Stimulated activated naive B cell treated with anti-CD40 and anti-IgM and Interleukin-4, amounts not matched to agents 10 μg/mL and 1 μg/mL and 100 μg/mL, for 72 hours (primary cell): ENCODE measurements around the gene RASA4B.
"Not testable (repeated sequence)": the region's sequence is repeated elsewhere in the genome, so short reads cannot be mapped to it uniquely, and the experiment has no call there.

Experiments used
- ATAC-seq, 2 donors: fragments of 150-1000 bp; cut with Tn5 transposase; replicated peaks; 2 replicates each; pipeline ENCODE4 v1.10.0; 2021; ENCODE audit warnings: moderate library complexity in 1 of 2
- DNase-seq: peaks from one replicate; pipeline ENCODE4 v3.0.0; 2021
- H3K27ac Mint-ChIP-seq: one replicate; pipeline ENCODE4 v1.8.0; 2022; ENCODE audit warnings: mild to moderate bottlenecking, mixed read lengths
- H3K27me3 Mint-ChIP-seq, 2 donors: one replicate each; pipeline ENCODE4 v1.8.0; 2022; ENCODE audit warnings: mixed read lengths in 2 of 2
- H3K36me3 Mint-ChIP-seq, 2 donors: one replicate each; pipeline ENCODE4 v1.8.0; 2022; ENCODE audit warnings: mixed read lengths in 2 of 2, mild to moderate bottlenecking in 1 of 2
- H3K4me1 Mint-ChIP-seq, 2 donors: one replicate each; pipeline ENCODE4 v1.8.0; 2022; ENCODE audit warnings: mixed read lengths in 2 of 2, mild to moderate bottlenecking in 1 of 2
- H3K4me3 Mint-ChIP-seq, 2 donors: one replicate each; pipeline ENCODE4 v1.8.0; 2022; ENCODE audit warnings: mild to moderate bottlenecking in 2 of 2, mixed read lengths in 2 of 2, moderate library complexity in 1 of 2
- H3K9me3 Mint-ChIP-seq, 2 donors: one replicate each; pipeline ENCODE4 v1.8.0; 2022; ENCODE audit warnings: mixed read lengths in 2 of 2, mild to moderate bottlenecking in 1 of 2

RASA4B gene

DNA sequence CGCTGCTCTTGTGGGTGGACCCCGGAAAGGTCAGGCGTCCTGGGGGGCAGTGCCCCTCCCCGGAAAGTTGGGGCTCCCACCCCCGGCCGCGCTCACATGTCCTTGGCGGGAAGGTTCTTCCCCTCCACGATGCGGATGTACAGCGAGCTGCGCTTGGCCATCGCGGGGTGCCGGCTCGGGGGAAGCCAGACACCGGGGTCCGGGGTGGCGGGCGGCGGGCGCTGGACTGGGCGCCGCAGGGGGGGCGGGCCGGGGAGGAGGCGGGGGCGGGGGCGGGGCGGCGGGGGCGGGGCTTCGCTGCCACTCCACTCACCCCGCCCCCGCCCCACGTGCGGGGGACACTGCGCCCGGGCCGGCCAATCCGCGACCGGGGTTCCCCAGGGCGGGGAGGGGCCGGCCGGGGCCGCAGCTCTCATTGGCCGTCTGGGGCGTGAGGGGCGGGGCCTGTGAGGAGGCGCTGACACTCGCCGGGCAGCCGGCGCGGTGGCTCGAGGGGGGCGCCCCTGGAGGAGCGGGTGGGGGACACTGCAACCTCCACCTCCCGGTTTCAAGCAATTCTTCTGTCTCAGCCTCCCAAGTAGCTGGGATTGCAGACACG is at the start of gene RASA4B:
RASA4B (minus strand) TSS at position 228 of the 598 bp plus-strand sequence; CDS start at position 161, 67 bp downstream.
- H3K27me3 Mint-ChIP-seq, H3K36me3 Mint-ChIP-seq, H3K9me3 Mint-ChIP-seq, H3K27ac Mint-ChIP-seq, DNase-seq, H3K4me1 Mint-ChIP-seq: not testable (repeated sequence)
- ATAC-seq, result peak; percentile 70 to 81
- H3K4me3 Mint-ChIP-seq, result peak within 1 kb of the TSS; percentile 52 to 56

DNA sequence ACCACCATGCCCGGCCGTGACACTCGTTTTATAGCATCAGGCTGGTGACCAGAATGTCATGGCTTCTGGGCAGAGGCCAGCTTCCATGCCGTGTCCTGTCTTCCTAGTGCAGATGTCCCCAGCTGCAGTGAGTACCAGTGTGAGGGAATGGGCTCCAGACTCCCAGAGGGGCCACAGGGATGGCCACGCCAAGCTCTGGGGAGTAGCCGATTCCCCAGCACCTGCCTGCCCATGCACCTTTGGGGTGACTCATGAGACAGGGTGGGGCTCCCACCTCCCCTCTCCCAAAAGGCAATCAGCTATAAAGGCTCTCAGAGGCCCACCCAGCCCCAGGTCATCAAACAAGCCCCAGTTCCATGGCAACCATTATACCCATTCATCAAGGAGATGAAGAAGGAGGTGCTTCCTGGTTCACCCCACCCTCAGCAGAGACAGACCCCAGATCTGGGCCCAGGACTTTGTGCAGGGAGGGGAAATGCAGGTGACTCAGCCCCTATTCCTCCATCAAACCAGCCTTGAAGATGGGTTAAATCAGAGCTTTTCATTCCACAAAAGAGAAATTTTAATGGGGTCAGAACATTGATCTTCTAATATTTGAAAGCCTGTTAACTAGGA is 33.3 kb upstream of the RASA4B start, which contains the start of gene SPDYE2:
SPDYE2 (plus strand) TSS at position 419 of the 615 bp plus-strand sequence. CDS start 2,030 bp downstream, outside the sequence.
- H3K9me3 Mint-ChIP-seq, H3K36me3 Mint-ChIP-seq, H3K4me1 Mint-ChIP-seq, H3K27ac Mint-ChIP-seq, DNase-seq, H3K4me3 Mint-ChIP-seq, ATAC-seq, H3K27me3 Mint-ChIP-seq: not testable (repeated sequence)

DNA sequence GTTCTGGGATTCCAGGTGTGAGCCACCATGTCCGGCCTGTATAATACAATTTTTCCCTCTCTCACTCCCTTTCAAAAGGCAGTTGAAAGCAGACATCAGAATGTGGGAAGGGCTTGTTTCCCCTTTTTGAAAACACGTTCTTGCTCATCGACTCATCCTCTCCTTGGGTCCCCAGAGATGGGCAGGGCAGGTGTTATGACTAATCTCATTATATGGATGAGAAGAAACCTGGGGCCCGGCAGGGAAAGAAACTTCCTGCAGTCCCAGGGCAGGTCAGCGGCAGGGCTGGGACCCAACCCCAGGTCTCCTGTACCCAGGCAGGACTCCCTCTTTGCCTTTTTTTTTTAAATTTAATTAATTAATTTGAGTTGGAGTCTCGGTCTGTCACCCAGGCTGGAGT is 28.8 kb upstream of the RASA4B start:
- not testable (repeated sequence) for H3K27me3 Mint-ChIP-seq, H3K4me3 Mint-ChIP-seq, H3K4me1 Mint-ChIP-seq, H3K36me3 Mint-ChIP-seq, H3K9me3 Mint-ChIP-seq, H3K27ac Mint-ChIP-seq, DNase-seq
- peak; percentile 95 to 96 for ATAC-seq

DNA sequence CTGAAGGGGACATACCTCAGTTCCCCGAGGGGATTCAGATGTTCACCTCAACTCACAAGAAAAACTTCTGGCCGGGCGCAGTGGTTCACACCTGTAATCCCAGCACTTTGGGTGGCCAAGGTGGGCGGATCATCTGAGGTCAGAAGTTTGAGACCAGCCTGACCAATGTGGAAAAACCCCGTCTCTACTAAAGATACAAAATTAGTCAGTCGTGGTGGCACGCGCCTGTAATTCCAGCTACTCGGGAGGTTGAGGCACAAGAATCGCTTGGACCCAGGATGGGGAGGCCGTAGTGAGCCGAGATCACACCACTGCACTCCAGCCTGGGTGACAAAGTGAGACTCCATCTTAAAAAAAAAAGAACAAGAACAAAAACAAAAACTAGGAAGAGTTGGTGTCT is 27.7 kb upstream of the RASA4B start:
- not testable (repeated sequence) for H3K9me3 Mint-ChIP-seq, DNase-seq, ATAC-seq, H3K27ac Mint-ChIP-seq, H3K4me1 Mint-ChIP-seq, H3K36me3 Mint-ChIP-seq, H3K27me3 Mint-ChIP-seq, H3K4me3 Mint-ChIP-seq

DNA sequence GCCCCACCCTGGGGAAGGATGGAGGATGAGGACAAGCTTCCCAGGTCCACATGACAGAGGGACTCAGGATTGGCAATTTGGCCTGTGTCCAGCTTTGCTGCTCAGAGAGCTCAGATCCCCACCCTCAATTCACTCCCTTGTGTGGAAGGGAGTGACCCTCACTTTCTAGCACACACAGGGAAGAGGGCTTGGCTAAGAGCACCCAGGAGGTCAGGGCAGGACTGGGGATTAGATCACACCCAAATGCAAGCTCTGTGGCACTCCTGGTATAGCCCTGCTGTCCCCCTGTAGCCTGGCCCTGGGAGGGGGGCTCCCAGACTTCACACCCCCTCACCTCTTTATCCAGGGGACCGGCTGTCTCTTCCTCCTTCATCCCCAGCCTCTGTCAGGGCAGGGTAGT is 26.8 kb upstream of the RASA4B start:
- not testable (repeated sequence) for DNase-seq, H3K4me1 Mint-ChIP-seq, H3K4me3 Mint-ChIP-seq, H3K27me3 Mint-ChIP-seq, H3K9me3 Mint-ChIP-seq, H3K27ac Mint-ChIP-seq, H3K36me3 Mint-ChIP-seq, ATAC-seq

DNA sequence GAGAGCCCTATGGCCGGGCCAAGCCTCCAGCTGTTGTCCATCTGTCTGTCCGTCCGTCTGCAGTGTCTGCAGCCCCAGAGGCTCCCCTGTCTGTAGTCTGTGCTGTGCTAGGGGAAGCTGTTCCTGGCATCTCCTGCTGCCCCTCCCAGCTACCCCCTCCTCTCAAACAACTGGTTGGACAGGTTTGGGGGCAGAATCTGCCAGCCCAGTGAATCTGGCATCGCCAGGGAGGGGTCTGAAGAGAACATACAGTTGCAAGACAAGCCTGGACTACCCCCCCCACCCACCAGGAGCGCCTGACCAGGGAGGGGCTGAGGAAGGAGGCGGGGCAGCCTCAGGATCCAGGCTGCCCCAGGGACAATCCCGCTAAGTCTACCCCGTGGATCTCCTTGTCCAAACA is 26.0 kb upstream of the RASA4B start, which contains the start of gene UPK3BL2:
UPK3BL2 (minus strand) TSS at position 101 of the 400 bp plus-strand sequence; CDS start at position 41, 60 bp downstream.
- DNase-seq, H3K4me3 Mint-ChIP-seq, H3K4me1 Mint-ChIP-seq, H3K27me3 Mint-ChIP-seq, H3K9me3 Mint-ChIP-seq, H3K36me3 Mint-ChIP-seq, H3K27ac Mint-ChIP-seq, ATAC-seq: not testable (repeated sequence)

DNA sequence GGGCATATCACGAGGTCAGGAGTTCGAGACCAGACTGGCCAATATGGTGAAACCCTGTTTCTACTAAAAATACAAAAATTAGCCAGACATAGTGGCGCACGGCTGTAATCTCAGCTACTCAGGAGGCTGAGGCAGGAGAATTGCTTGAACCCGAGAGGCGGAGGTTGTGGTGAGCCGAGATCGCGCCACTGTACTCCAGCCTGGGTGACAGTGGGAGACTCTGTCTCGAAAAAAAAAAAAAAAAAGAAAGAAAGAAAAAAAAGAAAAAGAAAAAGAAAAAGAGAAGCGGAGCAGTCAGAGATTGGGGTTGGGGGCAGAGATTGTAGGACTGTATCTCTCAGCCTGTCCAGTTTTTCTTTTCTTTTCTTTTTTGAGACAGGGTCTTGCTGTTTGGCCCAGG is 25.2 kb upstream of the RASA4B start:
- H3K4me1 Mint-ChIP-seq, H3K9me3 Mint-ChIP-seq, H3K36me3 Mint-ChIP-seq, ATAC-seq, H3K4me3 Mint-ChIP-seq, H3K27ac Mint-ChIP-seq, DNase-seq, H3K27me3 Mint-ChIP-seq: not testable (repeated sequence)

DNA sequence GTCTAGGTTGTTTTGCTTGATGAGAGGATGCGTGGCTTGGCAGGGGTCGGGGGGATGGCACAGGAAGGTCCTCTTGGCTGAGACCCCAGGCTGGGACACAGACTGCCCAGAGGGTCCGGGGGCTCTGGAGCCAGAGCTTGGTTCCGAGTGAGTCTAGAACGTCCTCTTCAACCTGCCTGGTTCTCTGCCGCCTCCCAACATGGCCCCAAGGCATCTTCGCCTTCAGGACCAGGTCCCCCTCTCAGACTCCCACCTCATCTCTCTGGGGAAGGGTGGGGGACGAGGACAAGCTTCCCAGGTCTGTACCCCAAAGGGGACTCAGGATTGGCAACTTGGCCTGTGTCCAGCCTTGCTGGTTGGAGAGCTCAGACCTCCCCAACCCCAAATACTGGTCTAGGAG is 24.5 kb upstream of the RASA4B start:
- not testable (repeated sequence) for H3K27ac Mint-ChIP-seq, H3K4me3 Mint-ChIP-seq, H3K36me3 Mint-ChIP-seq, DNase-seq, H3K9me3 Mint-ChIP-seq, H3K27me3 Mint-ChIP-seq, ATAC-seq, H3K4me1 Mint-ChIP-seq

DNA sequence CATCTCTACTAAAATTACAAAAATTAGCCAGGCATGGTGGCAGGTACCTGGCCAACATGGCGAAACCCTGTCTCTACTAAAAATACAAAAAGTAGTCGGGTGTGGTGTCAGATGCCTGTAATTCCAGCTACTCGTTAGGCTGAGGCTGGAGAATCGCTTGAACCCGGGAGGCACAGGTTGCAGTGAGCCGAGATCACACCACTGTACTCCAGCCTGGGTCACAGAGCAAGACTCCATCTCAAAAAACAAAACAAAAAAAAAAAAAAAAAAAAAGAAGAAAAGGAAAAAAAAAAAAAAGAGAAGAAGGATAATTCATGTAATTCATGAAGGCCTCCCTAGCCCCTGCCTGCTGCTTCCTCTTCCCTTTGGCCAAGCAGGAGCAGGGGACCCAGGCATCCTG is 23.0 kb upstream of the RASA4B start:
- ATAC-seq, H3K4me3 Mint-ChIP-seq, H3K27ac Mint-ChIP-seq: not testable (repeated sequence)

DNA sequence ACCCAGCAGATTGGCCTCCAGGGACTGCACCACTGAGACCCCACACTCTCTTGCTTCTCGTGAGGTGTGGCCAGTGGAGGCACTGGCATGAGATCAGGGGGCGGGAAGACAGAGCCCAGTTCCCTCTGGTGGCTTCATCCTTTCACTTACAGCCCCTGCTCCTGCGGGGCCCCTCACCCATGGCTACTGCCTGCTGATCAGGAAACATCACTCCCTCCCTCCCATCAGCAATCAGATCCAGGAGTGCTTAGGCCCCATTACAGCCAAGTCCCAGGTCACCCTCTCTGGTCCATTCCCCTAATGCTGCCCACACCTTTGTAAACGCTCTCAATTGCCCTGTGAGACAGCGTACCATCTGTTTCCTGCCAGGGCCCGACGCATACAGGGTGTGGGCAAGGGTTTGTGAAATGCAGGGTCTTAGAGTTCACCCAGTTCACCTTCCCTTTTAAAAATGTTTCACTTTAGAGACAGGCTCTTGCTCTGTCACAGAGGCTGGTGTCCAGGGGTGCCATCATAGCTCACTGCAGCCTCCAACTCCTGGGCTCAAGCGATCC is 17.6 kb upstream of the RASA4B start:
- not testable (repeated sequence) for H3K27ac Mint-ChIP-seq, H3K36me3 Mint-ChIP-seq, H3K4me3 Mint-ChIP-seq, H3K27me3 Mint-ChIP-seq, ATAC-seq, DNase-seq, H3K9me3 Mint-ChIP-seq, H3K4me1 Mint-ChIP-seq

More for the DNA sequence above, 23.0 kb upstream of the RASA4B start:
- H3K4me1 Mint-ChIP-seq, DNase-seq, H3K27me3 Mint-ChIP-seq, H3K36me3 Mint-ChIP-seq, H3K9me3 Mint-ChIP-seq: not testable (repeated sequence)

DNA sequence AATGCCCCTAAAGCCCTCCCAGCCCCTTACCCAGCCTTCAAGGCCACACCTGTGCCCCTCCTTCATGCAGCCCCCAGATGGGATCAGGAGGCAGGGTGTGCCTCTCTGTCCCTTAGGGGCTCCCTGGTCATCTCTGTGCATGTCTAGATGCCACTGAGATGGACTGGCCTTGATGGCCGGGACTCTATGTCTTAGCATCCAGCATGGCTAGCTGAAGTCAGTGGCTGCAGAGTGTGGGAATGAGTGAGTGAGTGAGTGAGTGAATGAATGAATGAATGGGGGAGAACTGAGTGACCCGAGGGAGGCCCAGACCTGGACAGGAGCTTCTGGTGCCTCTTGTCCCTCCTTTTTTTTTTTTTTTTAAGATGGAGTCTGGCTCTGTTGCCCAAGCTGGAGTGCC is 14.6 kb upstream of the RASA4B start:
- H3K9me3 Mint-ChIP-seq, H3K27ac Mint-ChIP-seq, H3K36me3 Mint-ChIP-seq, DNase-seq, H3K4me1 Mint-ChIP-seq, H3K4me3 Mint-ChIP-seq, ATAC-seq, H3K27me3 Mint-ChIP-seq: not testable (repeated sequence)

DNA sequence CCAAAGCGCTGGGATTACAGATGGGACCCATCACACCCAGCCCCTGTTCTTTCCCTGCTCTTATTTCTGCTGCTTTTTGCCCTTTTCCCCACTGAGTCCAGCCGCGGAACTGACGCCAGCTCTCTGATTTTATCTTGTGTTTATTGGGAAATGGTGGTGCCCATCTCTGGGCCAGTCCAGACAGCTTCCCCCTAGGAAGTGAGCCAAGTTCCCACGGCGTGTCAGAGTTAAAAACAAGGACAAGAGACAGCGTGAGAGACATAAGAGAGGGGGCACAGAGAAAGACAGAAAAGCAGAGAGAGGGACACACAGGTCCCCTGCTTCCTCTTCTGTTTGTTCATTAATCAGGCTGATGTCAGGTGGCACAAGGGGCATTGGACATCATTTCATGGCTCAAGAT is 14.0 kb upstream of the RASA4B start:
- H3K4me1 Mint-ChIP-seq, H3K9me3 Mint-ChIP-seq, H3K27me3 Mint-ChIP-seq, DNase-seq, H3K4me3 Mint-ChIP-seq, H3K36me3 Mint-ChIP-seq, H3K27ac Mint-ChIP-seq, ATAC-seq: not testable (repeated sequence)

DNA sequence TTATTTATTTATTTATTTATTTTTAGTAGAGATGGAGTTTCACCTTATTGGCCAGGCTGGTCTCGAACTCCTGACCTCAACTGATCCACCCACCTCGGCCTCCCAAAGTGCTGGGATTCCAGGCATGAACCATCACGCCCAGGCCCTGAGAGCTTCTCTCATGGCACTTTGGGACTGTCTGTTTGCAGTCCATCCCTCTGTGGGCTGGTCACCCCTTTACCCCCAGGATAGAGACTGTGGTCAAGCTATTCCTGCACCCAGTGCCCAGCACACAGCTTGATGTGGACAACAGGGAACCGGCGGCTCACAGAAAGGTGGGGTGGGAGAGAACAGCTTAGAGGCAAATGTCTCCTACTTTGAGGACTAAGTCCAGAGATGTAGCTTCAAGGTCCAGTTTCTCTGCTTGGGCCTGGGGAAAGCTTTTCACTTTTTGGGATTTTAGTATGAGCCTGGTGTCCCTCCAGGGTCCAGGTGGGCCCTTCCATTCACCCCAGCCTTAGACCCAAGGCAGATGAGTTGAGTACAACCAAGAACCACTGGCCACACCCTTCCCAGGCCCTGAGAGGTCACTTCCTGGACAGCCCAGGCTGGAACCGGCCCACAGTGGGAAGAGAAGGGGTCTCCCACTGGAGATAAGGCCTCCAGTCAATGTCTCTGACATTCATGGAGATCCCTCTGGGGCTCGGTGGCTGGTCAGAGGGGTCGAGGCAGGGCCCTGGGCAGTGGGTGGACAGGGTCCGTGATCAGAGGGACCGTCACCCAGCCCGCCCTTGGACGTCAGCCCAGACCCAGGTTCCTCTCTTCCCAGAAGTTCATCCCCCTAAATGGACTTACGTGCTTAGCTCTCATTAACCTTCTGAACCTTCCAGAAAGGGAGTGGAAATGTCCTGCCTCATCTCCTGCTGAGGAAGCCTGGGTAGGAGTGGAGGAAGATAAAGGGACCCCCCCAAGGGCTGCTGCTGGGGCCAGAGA is 10.5 kb upstream of the RASA4B start:
- H3K36me3 Mint-ChIP-seq, H3K27ac Mint-ChIP-seq, H3K27me3 Mint-ChIP-seq, ATAC-seq, H3K4me1 Mint-ChIP-seq, DNase-seq, H3K4me3 Mint-ChIP-seq, H3K9me3 Mint-ChIP-seq: not testable (repeated sequence)

DNA sequence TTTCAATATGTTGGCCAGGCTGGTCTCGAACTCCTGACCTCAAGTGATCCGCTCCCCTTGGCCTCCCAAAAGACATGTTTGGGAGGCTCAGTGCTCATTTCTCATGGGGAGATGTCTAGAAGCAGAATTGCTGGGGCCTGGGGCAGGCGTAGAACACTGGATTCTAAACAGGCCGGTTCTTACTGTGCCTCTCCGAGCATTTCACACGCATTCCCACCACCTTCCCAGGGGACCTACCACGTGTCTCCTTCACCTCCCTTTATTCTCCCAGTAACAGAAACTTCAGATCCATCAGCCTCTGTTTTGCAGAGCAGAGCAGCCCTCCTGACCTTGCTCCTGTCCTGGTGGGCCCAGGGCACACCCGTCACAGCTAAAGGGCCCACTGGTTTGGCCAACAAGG is 9.6 kb upstream of the RASA4B start:
- H3K27me3 Mint-ChIP-seq, H3K4me3 Mint-ChIP-seq, H3K36me3 Mint-ChIP-seq, H3K9me3 Mint-ChIP-seq, H3K4me1 Mint-ChIP-seq, H3K27ac Mint-ChIP-seq, ATAC-seq, DNase-seq: not testable (repeated sequence)
